Omental fat pad (tissue), 4 donors: Measurements from ENCODE around the gene SAMSN1. TPM values are rescaled to one million over a fixed set of nuclear protein-coding genes. Genes with fewer than 3 reads are reported as not detected.
"Not testable (repeated sequence)": the region's sequence is repeated elsewhere in the genome, so short reads cannot be mapped to it uniquely, and the experiment has no call there.

ENCODE experiments used
- ATAC-seq: fragments of 150-250 bp; one replicate; pipeline ENCODE4 v1.9.1; 2016; ENCODE audit warnings: mild to moderate bottlenecking, moderate library complexity; ENCODE audit not compliant: low FRiP score
- DNase-seq: peaks from one replicate; pipeline ENCODE4 v3.0.0-alpha.2; 2019; ENCODE audit warnings: low spot score
- total RNA-seq, 4 donors: library from RNA; depleted of rRNA; stranded (reverse); fragments of >200 nt; gene quantifications; one replicate each; pipeline ENCODE4 v1.1.0, GENCODE V29; 2016
- TF ChIP-seq, protein P1 (sequence below), 3 donors: fragments of 450-650 bp; IDR thresholded peaks; one replicate each; pipeline ENCODE4 v1.5.1; 2016 to 2017; ENCODE audit warnings: antibody characterized with exemption in 3 of 3, mild to moderate bottlenecking in 3 of 3, moderate library complexity in 2 of 3

The SAMSN1 gene
- total RNA-seq, 4 donors from 2014 or later, result 20.0 to 48.4 (median 30.2) TPM

DNA sequence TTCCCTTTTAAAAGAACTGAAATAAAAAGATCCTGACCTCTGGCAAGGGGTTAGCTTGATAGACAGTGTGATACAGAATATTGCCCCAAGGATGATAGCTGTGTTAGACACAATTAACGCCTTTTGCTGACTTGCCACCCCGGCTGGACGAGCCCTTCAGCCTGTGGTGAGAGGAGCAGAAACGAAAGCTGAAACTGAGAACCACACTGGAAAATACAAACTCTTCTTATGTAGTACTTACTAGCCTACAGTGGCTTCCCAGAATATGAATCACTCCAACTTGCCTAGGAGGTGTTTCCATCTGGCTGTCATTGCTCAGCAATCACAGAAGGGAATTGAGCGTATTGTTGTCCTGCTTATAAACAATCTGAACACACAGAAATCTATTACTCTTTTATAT, 22.9 kb downstream of the SAMSN1 start:
- TF ChIP-seq, protein P1, sequence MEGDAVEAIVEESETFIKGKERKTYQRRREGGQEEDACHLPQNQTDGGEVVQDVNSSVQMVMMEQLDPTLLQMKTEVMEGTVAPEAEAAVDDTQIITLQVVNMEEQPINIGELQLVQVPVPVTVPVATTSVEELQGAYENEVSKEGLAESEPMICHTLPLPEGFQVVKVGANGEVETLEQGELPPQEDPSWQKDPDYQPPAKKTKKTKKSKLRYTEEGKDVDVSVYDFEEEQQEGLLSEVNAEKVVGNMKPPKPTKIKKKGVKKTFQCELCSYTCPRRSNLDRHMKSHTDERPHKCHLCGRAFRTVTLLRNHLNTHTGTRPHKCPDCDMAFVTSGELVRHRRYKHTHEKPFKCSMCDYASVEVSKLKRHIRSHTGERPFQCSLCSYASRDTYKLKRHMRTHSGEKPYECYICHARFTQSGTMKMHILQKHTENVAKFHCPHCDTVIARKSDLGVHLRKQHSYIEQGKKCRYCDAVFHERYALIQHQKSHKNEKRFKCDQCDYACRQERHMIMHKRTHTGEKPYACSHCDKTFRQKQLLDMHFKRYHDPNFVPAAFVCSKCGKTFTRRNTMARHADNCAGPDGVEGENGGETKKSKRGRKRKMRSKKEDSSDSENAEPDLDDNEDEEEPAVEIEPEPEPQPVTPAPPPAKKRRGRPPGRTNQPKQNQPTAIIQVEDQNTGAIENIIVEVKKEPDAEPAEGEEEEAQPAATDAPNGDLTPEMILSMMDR (IDR thresholded peaks at IDR 0.05), result no peak
- DNase-seq (no peak), ATAC-seq (no peak)

DNA sequence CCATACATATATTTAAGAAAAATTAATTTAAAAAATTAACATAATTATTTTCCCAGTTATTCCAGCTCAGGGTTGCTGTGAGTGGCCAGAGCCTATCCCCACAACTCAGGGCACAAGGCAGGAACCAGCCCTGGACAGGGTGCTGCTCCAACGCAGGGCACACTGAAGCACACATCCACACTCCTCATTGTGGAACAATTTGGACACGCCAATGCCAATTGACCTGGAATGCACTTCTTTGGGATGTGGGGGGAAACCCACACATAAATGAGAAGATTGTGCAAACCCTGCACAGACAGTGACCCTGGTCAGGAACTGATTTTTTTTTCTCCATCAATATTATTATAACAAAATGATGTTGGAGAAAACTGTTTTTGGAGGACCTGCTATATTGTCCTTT, 23.4 kb downstream of the SAMSN1 start:
- TF ChIP-seq, protein P1 (IDR thresholded peaks at IDR 0.05), result no peak
- DNase-seq (no peak), ATAC-seq (no peak)

DNA sequence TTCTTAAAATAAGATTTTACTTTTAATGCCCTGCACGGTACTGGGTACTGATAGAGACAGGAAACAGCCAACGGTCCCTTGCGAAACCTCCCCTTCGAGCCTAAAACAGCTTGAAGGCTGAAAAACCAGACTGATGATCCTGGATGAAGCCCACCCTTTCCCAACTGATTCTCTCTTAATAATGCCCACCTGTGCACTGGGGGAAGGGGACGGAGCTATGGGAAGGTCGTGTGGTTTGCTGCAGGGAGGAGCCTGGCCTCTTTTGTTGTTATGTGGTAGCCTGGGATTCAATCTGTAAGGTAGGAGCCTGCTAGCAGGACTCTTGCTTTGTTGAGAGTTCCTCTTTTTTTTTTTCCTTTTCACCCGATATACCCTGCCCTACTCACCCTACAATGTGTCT, 25.6 kb downstream of the SAMSN1 start:
- ATAC-seq, result no peak
- no peak for DNase-seq
- TF ChIP-seq, protein P1 (IDR thresholded peaks at IDR 0.05), result no peak

DNA sequence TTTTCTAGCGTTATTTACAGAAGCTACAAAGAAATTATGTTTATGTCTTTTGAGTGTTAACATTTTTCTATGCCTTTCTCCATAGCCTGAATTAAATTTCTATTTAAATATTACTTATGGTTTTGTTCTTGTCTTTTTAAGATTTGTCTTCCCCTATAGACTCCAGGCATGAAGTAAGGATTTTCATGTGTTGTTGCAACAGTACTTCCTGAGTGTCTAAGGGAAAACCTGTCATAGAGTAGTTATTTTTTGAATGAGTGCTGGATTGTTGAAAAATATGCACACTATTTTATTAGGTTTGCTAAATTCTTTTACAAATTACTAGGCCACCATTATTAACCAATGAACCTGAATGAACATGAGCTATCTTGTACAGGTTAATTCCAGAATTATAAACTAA, 27.1 kb downstream of the SAMSN1 start:
- TF ChIP-seq, protein P1 (IDR thresholded peaks at IDR 0.05), result no peak
- no peak for ATAC-seq

DNA sequence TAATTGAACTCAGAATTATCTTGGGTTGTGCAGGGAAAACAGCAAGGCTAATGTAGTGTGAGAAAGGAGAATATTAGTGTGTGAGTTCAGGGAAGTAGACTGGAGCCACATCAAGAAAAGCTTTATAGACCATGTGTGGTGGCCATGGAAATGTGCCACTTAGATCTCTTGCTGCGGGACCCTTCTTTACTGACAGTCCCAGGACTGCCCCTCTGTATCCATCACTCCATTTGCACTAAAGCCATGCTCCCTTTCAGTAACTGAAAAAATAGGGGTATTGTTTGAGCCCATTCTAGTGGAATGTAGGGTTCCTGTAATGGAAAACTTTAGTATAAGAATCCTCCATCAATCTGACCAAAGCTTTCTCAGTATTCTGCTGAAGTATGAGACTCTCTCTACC, 32.3 kb downstream of the SAMSN1 start:
- no peak for DNase-seq
- TF ChIP-seq, protein P1 (IDR thresholded peaks at IDR 0.05), result no peak
- ATAC-seq, result no peak

More for the DNA sequence above, 27.1 kb downstream of the SAMSN1 start:
- DNase-seq, result no peak

DNA sequence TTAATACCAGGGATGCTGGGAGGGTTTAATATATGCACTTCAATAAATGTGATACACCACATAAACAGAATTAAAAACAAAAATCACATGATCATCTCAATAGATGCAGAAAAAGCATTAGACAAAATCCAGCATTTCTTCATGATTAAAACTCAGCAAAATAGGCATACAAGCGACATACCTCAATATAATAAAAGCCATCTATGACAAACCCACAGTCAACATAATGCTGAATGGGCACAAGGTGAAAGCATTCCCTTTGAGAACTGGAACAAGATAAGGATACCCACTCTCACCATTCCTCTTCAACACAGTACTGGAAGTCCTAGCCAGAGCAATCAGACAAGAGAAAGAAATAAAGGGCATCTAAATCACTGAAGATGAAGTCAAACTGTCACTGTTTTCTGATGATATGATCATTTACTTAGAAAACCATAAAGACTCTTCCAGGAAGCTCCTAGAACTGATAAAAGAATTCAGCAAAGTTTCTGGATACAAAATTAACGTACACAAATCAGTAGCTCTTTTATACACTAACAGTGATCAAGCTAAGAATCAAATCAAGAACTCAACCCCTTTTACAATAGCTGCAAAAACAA, 39.2 kb downstream of the SAMSN1 start:
- ATAC-seq, DNase-seq: not testable (repeated sequence)

DNA sequence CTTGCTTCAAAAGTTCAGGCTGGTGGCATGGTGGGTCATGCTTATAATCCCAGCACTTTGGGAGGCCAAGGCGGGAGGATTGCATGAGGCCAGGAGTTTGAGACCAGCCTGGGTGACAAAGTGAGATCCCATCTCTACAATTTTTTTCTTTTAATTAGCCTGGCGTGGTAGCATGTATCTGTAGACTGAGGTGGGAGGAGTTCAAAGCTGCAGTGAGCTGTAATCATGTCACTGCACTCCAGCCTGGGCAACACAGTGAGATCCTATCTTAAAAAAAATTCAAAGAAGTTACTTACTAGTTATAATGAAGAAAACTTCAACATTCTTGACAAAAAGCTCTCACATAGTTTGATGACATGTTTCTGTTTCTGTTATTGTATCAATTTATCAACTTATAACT, 45.2 kb downstream of the SAMSN1 start:
- no peak for ATAC-seq
- TF ChIP-seq, protein P1 (IDR thresholded peaks at IDR 0.05), result no peak
- no peak for DNase-seq
